ENCODE measurements around the gene ADGRA1. TPM values are rescaled to one million over a fixed set of nuclear protein-coding genes. Genes with fewer than 3 reads are reported as not detected.

Gene ADGRA1
- total RNA-seq, 2 experiments from 2014 or later = not detected

GRCh38 chr10:133068111-133069032 lies 19.4 kb upstream of the ADGRA1 start:
- CTCF ChIA-PET = no interaction called here

GRCh38 chr10:133069033-133069525 lies 18.6 kb upstream of the ADGRA1 start:
- no peaks in the 10 kb centered on the region for H3K27me3 Mint-ChIP-seq
- H3K4me1 Mint-ChIP-seq = no peaks in the 10 kb centered on the region
- intact Hi-C loops (cut with DNase I, micrococcal nuclease) = no loop called here
- H3K36me3 Mint-ChIP-seq (ENCODE audit: low read depth) = no peaks in the 10 kb centered on the region
- CTCF ChIA-PET = no interaction called here
- DNase-seq (no peak), ATAC-seq (no peak)
- H3K9me3 Mint-ChIP-seq (ENCODE audit: low read depth) = no peaks in the 10 kb centered on the region
- no peak overlapping the region for H3K4me3 Mint-ChIP-seq
- no peak overlapping the region for H3K27ac Mint-ChIP-seq
- POLR2A ChIA-PET = no interaction called here

More at GRCh38 chr10:133068111-133069032, 19.4 kb upstream of the ADGRA1 start:
- POLR2A ChIA-PET = interaction anchor here (0.6 kb wide), 2 partner anchors 42 to 380 kb away, joined by 3 read pairs; no protein-coding TSS in a partner anchor
- DNase-seq (no peak), ATAC-seq (no peak)
- Mint-ChIP-seq H3K36me3 (ENCODE audit: low read depth) (no peaks in the 10 kb centered on the region), H3K4me1 (no peaks in the 10 kb centered on the region), H3K27me3 (no peaks in the 10 kb centered on the region), H3K27ac (no peak overlapping the region), H3K9me3 (ENCODE audit: low read depth) (no peaks in the 10 kb centered on the region), H3K4me3 (no peak overlapping the region)
- intact Hi-C loops (cut with DNase I, micrococcal nuclease) = no loop called here

GRCh38 chr10:133070405-133070804 lies 17.3 kb upstream of the ADGRA1 start:
- Mint-ChIP-seq H3K4me1 (no peaks in the 10 kb centered on the region), H3K27me3 (no peaks in the 10 kb centered on the region), H3K4me3 (no peak overlapping the region), H3K36me3 (ENCODE audit: low read depth) (no peaks in the 10 kb centered on the region), H3K9me3 (ENCODE audit: low read depth) (no peaks in the 10 kb centered on the region), H3K27ac (no peak overlapping the region)
- POLR2A ChIA-PET = interaction anchor here (0.6 kb wide), 1 partner anchor 9 kb away, joined by 4 read pairs; no protein-coding TSS in a partner anchor
- ATAC-seq (no peak), DNase-seq (no peak)
- CTCF ChIA-PET = no interaction called here
- intact Hi-C loops (cut with DNase I, micrococcal nuclease) = no loop called here

- ChIA-PET POLR2A (no interaction called here), CTCF (no interaction called here)
- Mint-ChIP-seq H3K27ac (no peak overlapping the region), H3K36me3 (ENCODE audit: low read depth) (no peaks in the 10 kb centered on the region), H3K9me3 (ENCODE audit: low read depth) (no peaks in the 10 kb centered on the region), H3K4me1 (no peaks in the 10 kb centered on the region), H3K27me3 (no peaks in the 10 kb centered on the region), H3K4me3 (no peak overlapping the region)
- intact Hi-C loops (cut with DNase I, micrococcal nuclease) = no loop called here
- no peak for DNase-seq
- no peak for ATAC-seq
These were observed 16.9 kb upstream of the ADGRA1 start for GRCh38 chr10:133070810-133071209.

- Mint-ChIP-seq H3K9me3 (ENCODE audit: low read depth) (no peaks in the 10 kb centered on the region), H3K4me3 (no peak overlapping the region), H3K4me1 (no peaks in the 10 kb centered on the region), H3K27me3 (no peaks in the 10 kb centered on the region), H3K27ac (no peak overlapping the region), H3K36me3 (ENCODE audit: low read depth) (no peaks in the 10 kb centered on the region)
- no peak for DNase-seq
- no peak for ATAC-seq
- ChIA-PET CTCF (interaction anchor here (0.5 kb wide), 1 partner anchor 542 kb away, joined by 3 read pairs; no protein-coding TSS in a partner anchor), POLR2A (no interaction called here)
- intact Hi-C loops (cut with DNase I, micrococcal nuclease) = no loop called here
These were observed 16.0 kb upstream of the ADGRA1 start for GRCh38 chr10:133071733-133072132.

- no peaks in the 10 kb centered on the region for H3K4me1 Mint-ChIP-seq
These were observed 15.5 kb upstream of the ADGRA1 start for GRCh38 chr10:133072196-133072595.

GRCh38 chr10:133072720-133073390 lies 14.9 kb upstream of the ADGRA1 start:
- Mint-ChIP-seq H3K4me3 (no peak overlapping the region), H3K36me3 (ENCODE audit: low read depth) (no peaks in the 10 kb centered on the region), H3K4me1 (no peaks in the 10 kb centered on the region), H3K9me3 (ENCODE audit: low read depth) (no peaks in the 10 kb centered on the region), H3K27me3 (no peaks in the 10 kb centered on the region), H3K27ac (no peak overlapping the region)
- CTCF ChIA-PET = interaction anchor here (0.7 kb wide), 1 partner anchor 70 kb away, joined by 3 read pairs; no protein-coding TSS in a partner anchor
- ATAC-seq (no peak), DNase-seq (no peak)
- intact Hi-C loops (cut with DNase I, micrococcal nuclease) = no loop called here
- POLR2A ChIA-PET = no interaction called here

More at GRCh38 chr10:133072196-133072595, 15.5 kb upstream of the ADGRA1 start:
- no peaks in the 10 kb centered on the region for H3K27me3 Mint-ChIP-seq
- ChIA-PET POLR2A (no interaction called here), CTCF (interaction anchor here (0.5 to 0.7 kb wide), 2 partner anchors 71 to 542 kb away, joined by 3 read pairs; no protein-coding TSS in a partner anchor)
- no peaks in the 10 kb centered on the region for H3K36me3 Mint-ChIP-seq (ENCODE audit: low read depth)
- H3K4me3 Mint-ChIP-seq = no peak overlapping the region
- H3K27ac Mint-ChIP-seq = no peak overlapping the region
- intact Hi-C loops (cut with DNase I, micrococcal nuclease) = no loop called here
- ATAC-seq = no peak
- no peaks in the 10 kb centered on the region for H3K9me3 Mint-ChIP-seq (ENCODE audit: low read depth)
- DNase-seq = no peak

GRCh38 chr10:133075346-133076137 lies 12.2 kb upstream of the ADGRA1 start:
- POLR2A ChIA-PET = no interaction called here
- H3K27ac Mint-ChIP-seq = no peak overlapping the region

GRCh38 chr10:133076274-133077038 lies 11.3 kb upstream of the ADGRA1 start:
- no peak for ATAC-seq

More at GRCh38 chr10:133075346-133076137, 12.2 kb upstream of the ADGRA1 start:
- ATAC-seq (no peak), DNase-seq (no peak)
- H3K36me3 Mint-ChIP-seq (ENCODE audit: low read depth) = no peaks in the 10 kb centered on the region
- H3K4me1 Mint-ChIP-seq = no peaks in the 10 kb centered on the region
- CTCF ChIA-PET = no interaction called here
- intact Hi-C loops (cut with DNase I, micrococcal nuclease) = no loop called here
- H3K4me3 Mint-ChIP-seq = no peak overlapping the region
- no peaks in the 10 kb centered on the region for H3K27me3 Mint-ChIP-seq
- H3K9me3 Mint-ChIP-seq (ENCODE audit: low read depth) = no peaks in the 10 kb centered on the region

GRCh38 chr10:133079836-133080682 lies 7.7 kb upstream of the ADGRA1 start:
- ChIA-PET POLR2A (no interaction called here), CTCF (no interaction called here)
- intact Hi-C loops (cut with DNase I, micrococcal nuclease) = no loop called here
- Mint-ChIP-seq H3K4me3 (no peak overlapping the region), H3K27me3 (no peaks in the 10 kb centered on the region), H3K9me3 (ENCODE audit: low read depth) (no peaks in the 10 kb centered on the region), H3K4me1 (no peaks in the 10 kb centered on the region), H3K27ac (no peak overlapping the region), H3K36me3 (ENCODE audit: low read depth) (no peaks in the 10 kb centered on the region)
- ATAC-seq (no peak), DNase-seq (no peak)

More at GRCh38 chr10:133076274-133077038, 11.3 kb upstream of the ADGRA1 start:
- Mint-ChIP-seq H3K4me1 (no peaks in the 10 kb centered on the region), H3K4me3 (no peak overlapping the region), H3K27ac (no peak overlapping the region), H3K36me3 (ENCODE audit: low read depth) (no peaks in the 10 kb centered on the region), H3K27me3 (no peaks in the 10 kb centered on the region), H3K9me3 (ENCODE audit: low read depth) (no peaks in the 10 kb centered on the region)
- CTCF ChIA-PET = no interaction called here
- no peak for DNase-seq
- intact Hi-C loops (cut with DNase I, micrococcal nuclease) = no loop called here
- POLR2A ChIA-PET = no interaction called here

Measured in activated CD4-positive, alpha-beta T cell treated with anti-CD3 and anti-CD28 coated beads for 36 hours (primary cell).